ENCODE results near the gene FRMPD1. TPM values are rescaled to one million over a fixed set of nuclear protein-coding genes. Genes with fewer than 3 reads are reported as not detected.

FRMPD1 gene
- total RNA-seq, 2 donors from 2014 or later, result 0.33 to 0.55 TPM

- H3K4me3 Mint-ChIP-seq, result no peak overlapping the region
- no peak overlapping the region for H3K27ac Mint-ChIP-seq
- Histone ChIP-seq H3K9me3 (ENCODE audit: control insufficient read depth, low read length) (no peaks in the 10 kb centered on the region), H3K27me3 (ENCODE audit: control insufficient read depth, insufficient read depth, low read length, poor library complexity, severe bottlenecking) (no peaks in the 10 kb centered on the region), H3K4me1 (ENCODE audit: control insufficient read depth, insufficient read depth, low read length) (peaks cover 3% of the 10 kb centered on the region), H3K4me3 (ENCODE audit: low read length) (no peak overlapping the region), H3K9ac (ENCODE audit: extremely low read depth, low read length, poor library complexity, severe bottlenecking) (no peak overlapping the region), H3K27ac (ENCODE audit: low read depth, low read length) (no peak overlapping the region), H3K36me3 (ENCODE audit: control insufficient read depth, insufficient read depth, low read length) (no peaks in the 10 kb centered on the region)
- no peaks in the 10 kb centered on the region for H3K9me3 Mint-ChIP-seq
- TF ChIP-seq CTCF (conservative IDR thresholded peaks at IDR 0.05), result no peak
- no peaks in the 10 kb centered on the region for H3K27me3 Mint-ChIP-seq (ENCODE audit: insufficient read depth)
- no peak for DNase-seq
- H3K36me3 Mint-ChIP-seq (ENCODE audit: low read depth), result no peaks in the 10 kb centered on the region
- H3K4me1 Mint-ChIP-seq, result peaks cover 19% of the 10 kb centered on the region
- 87 to 92% methylated on average over 12 of the region's 12 CpGs for WGBS, 2 experiments (ENCODE audit: insufficient coverage in 1 of 2, insufficient read length in 1 of 2)
Measured at GRCh38 chr9:37625758-37626147, 25.0 kb upstream of the FRMPD1 start.

- Histone ChIP-seq H3K9ac (ENCODE audit: extremely low read depth, low read length, poor library complexity, severe bottlenecking) (no peak overlapping the region), H3K27ac (ENCODE audit: low read depth, low read length) (no peak overlapping the region), H3K36me3 (ENCODE audit: control insufficient read depth, insufficient read depth, low read length) (no peaks in the 10 kb centered on the region), H3K4me3 (ENCODE audit: low read length) (no peak overlapping the region), H3K27me3 (ENCODE audit: control insufficient read depth, insufficient read depth, low read length, poor library complexity, severe bottlenecking) (no peaks in the 10 kb centered on the region), H3K9me3 (ENCODE audit: control insufficient read depth, low read length) (no peaks in the 10 kb centered on the region), H3K4me1 (ENCODE audit: control insufficient read depth, insufficient read depth, low read length) (peaks cover 3% of the 10 kb centered on the region)
- Mint-ChIP-seq H3K36me3 (ENCODE audit: low read depth) (no peaks in the 10 kb centered on the region), H3K9me3 (no peaks in the 10 kb centered on the region), H3K27me3 (ENCODE audit: insufficient read depth) (no peaks in the 10 kb centered on the region), H3K4me1 (peaks cover 19% of the 10 kb centered on the region), H3K4me3 (no peak overlapping the region), H3K27ac (no peak overlapping the region)
- 86 to 88% methylated on average over 3 to 5 of the region's 5 CpGs for WGBS, 2 experiments (ENCODE audit: insufficient coverage in 1 of 2, insufficient read length in 1 of 2)
- DNase-seq, result no peak
- no peak for TF ChIP-seq CTCF (conservative IDR thresholded peaks at IDR 0.05)
Measured at GRCh38 chr9:37626708-37627292, 24.0 kb upstream of the FRMPD1 start.

- H3K27ac Mint-ChIP-seq, result no peak overlapping the region
- no peak for DNase-seq
- H3K9me3 Mint-ChIP-seq, result no peaks in the 10 kb centered on the region
- Histone ChIP-seq H3K9me3 (ENCODE audit: control insufficient read depth, low read length) (no peaks in the 10 kb centered on the region), H3K27me3 (ENCODE audit: control insufficient read depth, insufficient read depth, low read length, poor library complexity, severe bottlenecking) (no peaks in the 10 kb centered on the region), H3K4me1 (ENCODE audit: control insufficient read depth, insufficient read depth, low read length) (no peaks in the 10 kb centered on the region), H3K27ac (ENCODE audit: low read depth, low read length) (no peak overlapping the region), H3K36me3 (ENCODE audit: control insufficient read depth, insufficient read depth, low read length) (no peaks in the 10 kb centered on the region), H3K9ac (ENCODE audit: extremely low read depth, low read length, poor library complexity, severe bottlenecking) (no peak overlapping the region), H3K4me3 (ENCODE audit: low read length) (no peak overlapping the region)
- TF ChIP-seq CTCF (conservative IDR thresholded peaks at IDR 0.05), result no peak
- no peaks in the 10 kb centered on the region for H3K4me1 Mint-ChIP-seq
- WGBS, 2 experiments (ENCODE audit: insufficient coverage in 1 of 2, insufficient read length in 1 of 2), result 91 to 100% methylated on average over 4 of the region's 4 CpGs
- H3K36me3 Mint-ChIP-seq (ENCODE audit: low read depth), result no peaks in the 10 kb centered on the region
- no peak overlapping the region for H3K4me3 Mint-ChIP-seq
- H3K27me3 Mint-ChIP-seq (ENCODE audit: insufficient read depth), result peaks cover 1% of the 10 kb centered on the region
Measured at GRCh38 chr9:37632479-37632878, 18.3 kb upstream of the FRMPD1 start.

Data from endodermal cell (in vitro differentiated cells).